Nephron (organoid): ENCODE measurements around the gene UBE4B.

Source experiments
- H3K27ac Mint-ChIP-seq, 3 experiments: 2 replicates each; pipeline ENCODE4 v1.8.0; 2020; ENCODE audit warnings: mixed read lengths in 3 of 3, mild to moderate bottlenecking in 2 of 3, moderate library complexity in 1 of 3
- H3K27me3 Mint-ChIP-seq: 2 replicates; pipeline ENCODE4 v1.8.0; 2021; ENCODE audit warnings: low read depth, mild to moderate bottlenecking, moderate library complexity, mixed read lengths
- H3K36me3 Mint-ChIP-seq: 2 replicates; pipeline ENCODE4 v1.8.0; 2020; ENCODE audit warnings: low read depth, mixed read lengths
- H3K4me1 Mint-ChIP-seq: 2 replicates; pipeline ENCODE4 v1.8.0; 2020; ENCODE audit warnings: mixed read lengths
- H3K4me3 Mint-ChIP-seq, 3 experiments: 2 replicates each; pipeline ENCODE4 v1.8.0; 2020; ENCODE audit warnings: mild to moderate bottlenecking in 3 of 3, mixed read lengths in 3 of 3, moderate library complexity in 2 of 3
- H3K9me3 Mint-ChIP-seq: 2 replicates; pipeline ENCODE4 v1.8.0; 2020; ENCODE audit warnings: mixed read lengths
- TF ChIP-seq, protein P1 (sequence below), 3 experiments: fragments of 200-600 bp; sonication (generic); IDR thresholded peaks; one replicate each; pipeline ENCODE4 v1.5.0; 2021; ENCODE audit warnings: antibody characterized with exemption in 3 of 3; ENCODE audit not compliant: unreplicated experiment in 3 of 3

UBE4B gene

GRCh38 chr1:10171995-10172669 is 139.4 kb downstream of the UBE4B start:
- H3K36me3 Mint-ChIP-seq, result peaks cover 68% of the 10 kb centered on the region
- H3K27me3 Mint-ChIP-seq, result no peaks in the 10 kb centered on the region

DNA sequence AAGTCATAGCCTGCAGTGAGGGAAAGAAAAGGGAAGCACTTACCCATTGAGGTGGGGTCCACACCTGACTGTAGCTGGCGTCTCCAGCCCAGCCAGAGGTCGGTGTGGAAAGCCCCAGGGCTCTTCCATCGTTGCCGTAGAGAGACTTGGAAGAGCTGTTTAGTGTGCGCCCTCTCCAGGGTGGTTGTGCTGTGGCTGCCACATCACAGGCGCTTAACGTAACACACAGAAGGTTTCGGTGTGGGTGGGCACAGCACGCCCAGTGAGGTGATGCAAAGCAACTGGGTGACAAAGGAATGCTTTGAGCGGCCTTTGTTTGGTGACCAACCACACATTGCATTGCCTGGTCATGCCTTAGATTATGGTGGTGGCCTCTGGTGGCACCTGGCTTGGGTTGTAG is 140.8 kb downstream of the UBE4B start:
- Mint-ChIP-seq H3K4me3 (no peak overlapping the region), H3K36me3 (peaks cover 63% of the 10 kb centered on the region), H3K4me1 (peaks cover 12% of the 10 kb centered on the region), H3K27ac (no peak overlapping the region), H3K9me3 (peaks cover 16% of the 10 kb centered on the region), H3K27me3 (no peaks in the 10 kb centered on the region)
- TF ChIP-seq, protein P1, sequence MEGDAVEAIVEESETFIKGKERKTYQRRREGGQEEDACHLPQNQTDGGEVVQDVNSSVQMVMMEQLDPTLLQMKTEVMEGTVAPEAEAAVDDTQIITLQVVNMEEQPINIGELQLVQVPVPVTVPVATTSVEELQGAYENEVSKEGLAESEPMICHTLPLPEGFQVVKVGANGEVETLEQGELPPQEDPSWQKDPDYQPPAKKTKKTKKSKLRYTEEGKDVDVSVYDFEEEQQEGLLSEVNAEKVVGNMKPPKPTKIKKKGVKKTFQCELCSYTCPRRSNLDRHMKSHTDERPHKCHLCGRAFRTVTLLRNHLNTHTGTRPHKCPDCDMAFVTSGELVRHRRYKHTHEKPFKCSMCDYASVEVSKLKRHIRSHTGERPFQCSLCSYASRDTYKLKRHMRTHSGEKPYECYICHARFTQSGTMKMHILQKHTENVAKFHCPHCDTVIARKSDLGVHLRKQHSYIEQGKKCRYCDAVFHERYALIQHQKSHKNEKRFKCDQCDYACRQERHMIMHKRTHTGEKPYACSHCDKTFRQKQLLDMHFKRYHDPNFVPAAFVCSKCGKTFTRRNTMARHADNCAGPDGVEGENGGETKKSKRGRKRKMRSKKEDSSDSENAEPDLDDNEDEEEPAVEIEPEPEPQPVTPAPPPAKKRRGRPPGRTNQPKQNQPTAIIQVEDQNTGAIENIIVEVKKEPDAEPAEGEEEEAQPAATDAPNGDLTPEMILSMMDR (IDR thresholded peaks at IDR 0.05; ENCODE audit: unreplicated experiment in 3 of 3), result no peak

More at GRCh38 chr1:10171995-10172669, 139.4 kb downstream of the UBE4B start:
- Mint-ChIP-seq H3K4me1 (peaks cover 4% of the 10 kb centered on the region), H3K9me3 (peaks cover 16% of the 10 kb centered on the region), H3K4me3 (no peak overlapping the region), H3K27ac (no peak overlapping the region)
- TF ChIP-seq, protein P1 (IDR thresholded peaks at IDR 0.05; ENCODE audit: unreplicated experiment in 3 of 3), result no peak

GRCh38 chr1:10177876-10178275 is 145.1 kb downstream of the UBE4B start:
- Mint-ChIP-seq H3K9me3 (peaks cover 16% of the 10 kb centered on the region), H3K4me1 (peaks cover 48% of the 10 kb centered on the region), H3K4me3 (no peak overlapping the region), H3K36me3 (peaks cover 59% of the 10 kb centered on the region), H3K27me3 (no peaks in the 10 kb centered on the region), H3K27ac (peak overlapping the region in 2 of 3 experiments; percentile 72 to 86)
- TF ChIP-seq, protein P1 (IDR thresholded peaks at IDR 0.05; ENCODE audit: unreplicated experiment in 3 of 3), result no peak

GRCh38 chr1:10178597-10179405 is 146.0 kb downstream of the UBE4B start:
- peak overlapping the region in 2 of 3 experiments; percentile 8 to 62 for H3K4me3 Mint-ChIP-seq
- H3K27ac Mint-ChIP-seq, result peak overlapping the region; percentile 76 to 90 (median 86)
- peaks cover 55% of the 10 kb centered on the region for H3K36me3 Mint-ChIP-seq

DNA sequence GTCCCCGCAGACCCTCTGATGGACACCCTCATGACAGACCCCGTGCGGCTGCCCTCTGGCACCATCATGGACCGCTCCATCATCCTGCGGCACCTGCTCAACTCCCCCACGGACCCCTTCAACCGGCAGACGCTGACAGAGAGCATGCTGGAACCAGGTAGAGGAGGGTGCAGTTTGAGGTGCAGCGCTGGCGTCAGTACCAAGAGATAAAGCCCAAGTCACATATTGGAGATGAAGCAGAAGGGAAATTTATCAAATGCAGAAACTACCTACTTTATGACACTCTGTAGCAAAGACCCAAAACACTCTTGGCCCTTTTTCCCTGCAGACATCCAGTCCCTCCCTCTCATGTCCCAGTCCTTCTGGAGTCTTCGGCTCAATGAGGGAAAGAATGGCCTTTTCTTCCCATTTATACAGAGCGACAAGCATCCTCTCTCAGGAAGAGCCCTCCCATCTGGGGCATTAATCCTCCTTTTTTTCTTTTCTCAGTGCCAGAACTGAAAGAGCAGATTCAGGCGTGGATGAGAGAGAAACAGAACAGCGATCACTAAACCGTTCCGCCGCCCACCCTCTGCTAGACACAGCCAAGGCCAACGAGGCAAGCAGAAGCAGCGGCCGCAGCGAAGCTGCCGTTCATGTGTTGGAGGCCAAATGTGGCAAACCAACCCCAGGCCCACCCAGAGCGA is 146.8 kb downstream of the UBE4B start:
- Mint-ChIP-seq H3K4me1 (peaks cover 55% of the 10 kb centered on the region), H3K27me3 (peaks cover 4% of the 10 kb centered on the region), H3K9me3 (peaks cover 15% of the 10 kb centered on the region), H3K4me3 (peak overlapping the region; percentile 13 to 62 (median 32)), H3K27ac (peak overlapping the region; percentile 76 to 90 (median 86)), H3K36me3 (peaks cover 53% of the 10 kb centered on the region)
- TF ChIP-seq, protein P1 (IDR thresholded peaks at IDR 0.05; ENCODE audit: unreplicated experiment in 3 of 3), result no peak

More at GRCh38 chr1:10178597-10179405, 146.0 kb downstream of the UBE4B start:
- H3K4me1 Mint-ChIP-seq, result peaks cover 51% of the 10 kb centered on the region
- H3K9me3 Mint-ChIP-seq, result peaks cover 16% of the 10 kb centered on the region
- TF ChIP-seq, protein P1 (IDR thresholded peaks at IDR 0.05; ENCODE audit: unreplicated experiment in 3 of 3), result no peak
- peaks cover 2% of the 10 kb centered on the region for H3K27me3 Mint-ChIP-seq
